ENCODE data around the gene CCDC59.
A peak's percentile ranks its signal among the peaks of the same experiment; 100 is the strongest.

Gene CCDC59

DNA sequence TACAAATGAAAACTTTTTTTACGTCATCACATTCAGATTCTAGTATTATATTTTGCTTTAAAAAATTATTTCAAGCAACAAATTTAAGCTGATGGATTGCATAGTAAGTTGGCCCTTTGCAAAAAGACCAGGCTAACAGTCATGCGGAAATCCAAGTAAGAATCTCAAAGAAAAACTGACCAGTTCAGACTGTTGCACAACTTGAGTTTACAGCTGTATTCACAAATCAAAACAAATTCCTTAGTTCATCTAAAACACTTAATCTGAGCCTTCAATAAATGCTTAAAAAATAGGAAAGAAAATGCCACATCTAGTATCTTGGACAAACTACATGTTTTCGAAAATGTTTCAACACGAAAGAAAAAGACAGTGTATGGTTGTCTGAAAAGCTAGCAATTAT is 847 bp downstream of the CCDC59 start:
- no peak for DNase-seq
- Mint-ChIP-seq H3K9me3 (peaks cover 7% of the 10 kb centered on the region), H3K4me1 (peaks cover 49% of the 10 kb centered on the region), H3K36me3 (ENCODE audit: low read depth) (peaks cover 57% of the 10 kb centered on the region), H3K4me3 (peak overlapping the region; percentile 99), H3K27me3 (peaks cover 2% of the 10 kb centered on the region), H3K27ac (peak overlapping the region; percentile 100)
- no peak for ATAC-seq

DNA sequence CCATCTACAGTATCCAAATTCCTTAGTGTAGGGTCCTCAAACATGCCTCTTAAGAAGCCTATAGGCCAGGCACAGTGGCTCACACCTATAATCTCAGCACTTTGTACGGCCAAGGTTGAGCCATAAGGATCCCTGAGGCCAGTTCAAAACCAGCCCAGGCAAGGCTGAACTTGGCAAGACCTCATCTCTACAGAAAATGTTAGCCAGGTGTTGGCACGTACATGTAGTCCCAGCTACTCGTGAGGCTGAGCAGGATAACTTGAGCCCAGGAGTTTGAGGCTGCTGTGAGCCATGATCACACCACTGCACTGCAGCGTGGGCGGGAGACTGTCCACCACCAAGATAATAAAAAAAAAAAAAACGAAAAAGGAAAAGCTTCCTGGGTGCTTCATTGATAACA is 6.8 kb downstream of the CCDC59 start:
- peaks cover 18% of the 10 kb centered on the region for H3K4me1 Mint-ChIP-seq
- H3K4me3 Mint-ChIP-seq: no peak overlapping the region
- H3K36me3 Mint-ChIP-seq (ENCODE audit: low read depth): peaks cover 48% of the 10 kb centered on the region
- no peak for DNase-seq
- H3K27ac Mint-ChIP-seq: no peak overlapping the region
- no peaks in the 10 kb centered on the region for H3K27me3 Mint-ChIP-seq
- no peaks in the 10 kb centered on the region for H3K9me3 Mint-ChIP-seq
- no peak for ATAC-seq

DNA sequence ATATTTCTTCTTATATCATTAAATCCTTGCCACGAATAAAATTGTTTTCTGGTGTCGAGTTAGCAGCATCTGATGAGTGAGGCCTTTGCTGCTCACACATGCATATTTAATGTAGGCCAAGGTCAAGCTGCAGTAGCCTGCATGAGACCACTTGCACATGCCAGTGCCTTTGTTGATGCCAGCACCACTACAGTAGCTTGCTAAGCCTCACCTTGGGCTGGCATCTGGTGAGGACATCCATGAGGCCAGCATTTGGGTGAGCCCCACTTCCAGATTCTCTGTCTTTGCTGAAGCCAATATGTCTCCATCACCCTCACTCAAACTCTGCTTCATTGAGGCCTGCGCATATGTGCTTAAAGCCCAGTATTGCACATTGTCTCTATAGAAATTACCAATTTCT is 8.0 kb downstream of the CCDC59 start:
- ATAC-seq (no peak), DNase-seq (no peak)
- Mint-ChIP-seq H3K4me1 (peaks cover 6% of the 10 kb centered on the region), H3K27ac (no peak overlapping the region), H3K4me3 (no peak overlapping the region), H3K27me3 (no peaks in the 10 kb centered on the region), H3K36me3 (ENCODE audit: low read depth) (peaks cover 35% of the 10 kb centered on the region), H3K9me3 (no peaks in the 10 kb centered on the region)

DNA sequence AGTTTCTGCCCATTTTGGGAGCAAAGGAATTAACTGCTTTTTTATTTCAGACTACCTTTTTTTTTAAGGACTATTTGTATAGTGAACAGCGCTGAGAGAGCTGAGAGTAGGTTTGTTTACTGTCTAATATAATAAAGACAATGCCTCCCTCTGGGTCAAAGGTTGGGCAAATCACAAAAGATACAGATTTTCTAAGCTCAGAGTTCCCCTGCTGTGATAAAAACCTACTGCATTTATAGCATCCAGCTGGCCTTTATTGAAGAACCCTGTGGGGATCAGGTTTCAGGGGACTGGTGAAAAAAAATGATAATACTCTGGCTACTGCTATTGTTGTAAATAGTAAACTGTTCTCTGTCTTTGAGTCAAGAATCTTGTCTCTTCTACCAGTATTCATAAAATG is 28.7 kb downstream of the CCDC59 start:
- no peak for DNase-seq
- no peaks in the 10 kb centered on the region for H3K36me3 Mint-ChIP-seq (ENCODE audit: low read depth)
- peaks cover 2% of the 10 kb centered on the region for H3K27me3 Mint-ChIP-seq

DNA sequence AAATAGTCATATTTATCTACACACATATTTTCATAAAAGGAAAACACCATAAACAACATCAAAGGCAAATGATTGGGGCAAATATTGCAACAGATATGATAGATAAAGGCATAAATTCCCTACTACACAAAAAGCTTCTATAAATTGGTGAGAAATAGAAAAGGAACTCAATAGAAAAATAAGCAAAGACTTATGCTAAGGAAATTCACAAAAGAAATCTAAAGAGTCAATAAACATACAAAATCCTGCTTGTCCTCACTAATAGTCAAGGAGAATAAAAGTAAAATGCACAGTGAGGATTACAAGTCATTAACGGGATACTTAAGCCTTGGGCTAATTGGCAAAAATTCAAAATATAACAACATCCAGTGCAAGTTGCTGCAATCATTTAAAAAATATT is 30.3 kb downstream of the CCDC59 start:
- Mint-ChIP-seq H3K27me3 (peaks cover 5% of the 10 kb centered on the region), H3K36me3 (ENCODE audit: low read depth) (no peaks in the 10 kb centered on the region), H3K4me3 (no peak overlapping the region), H3K27ac (no peak overlapping the region), H3K4me1 (no peaks in the 10 kb centered on the region), H3K9me3 (no peaks in the 10 kb centered on the region)
- no peak for DNase-seq
- ATAC-seq: no peak

More for the DNA sequence above, 28.7 kb downstream of the CCDC59 start:
- no peak for ATAC-seq
- Mint-ChIP-seq H3K4me3 (no peak overlapping the region), H3K27ac (no peak overlapping the region), H3K4me1 (no peaks in the 10 kb centered on the region), H3K9me3 (no peaks in the 10 kb centered on the region)

DNA sequence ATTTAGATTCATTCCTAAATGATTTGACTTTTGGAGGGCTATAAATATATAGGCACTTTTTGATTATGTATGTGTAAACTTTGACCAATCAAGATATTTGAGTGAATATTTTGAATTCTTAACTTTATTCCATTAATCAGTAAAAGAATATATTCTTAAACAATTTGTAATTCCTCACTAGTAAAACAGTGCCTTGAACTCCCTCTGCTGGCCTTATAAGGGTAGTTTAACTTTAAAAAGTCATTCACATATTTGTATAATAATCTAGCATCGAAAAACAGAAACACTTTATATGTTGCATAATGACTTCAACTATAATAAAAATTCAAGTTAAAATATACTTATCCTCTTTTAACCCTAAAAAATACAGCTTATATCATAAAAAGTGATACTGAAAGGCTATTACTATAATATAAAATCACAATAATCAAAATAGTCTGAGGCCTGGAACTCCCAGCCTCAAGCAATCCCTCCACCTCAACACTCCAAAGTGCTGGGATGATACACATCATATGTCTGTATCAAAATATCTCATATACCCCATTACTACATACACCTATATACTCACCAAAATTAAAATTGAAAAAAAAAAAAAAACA is 31.2 kb downstream of the CCDC59 start:
- DNase-seq: no peak
- Mint-ChIP-seq H3K27me3 (peaks cover 5% of the 10 kb centered on the region), H3K4me1 (no peaks in the 10 kb centered on the region), H3K27ac (no peak overlapping the region), H3K9me3 (no peaks in the 10 kb centered on the region), H3K36me3 (ENCODE audit: low read depth) (no peaks in the 10 kb centered on the region), H3K4me3 (no peak overlapping the region)
- ATAC-seq: no peak

DNA sequence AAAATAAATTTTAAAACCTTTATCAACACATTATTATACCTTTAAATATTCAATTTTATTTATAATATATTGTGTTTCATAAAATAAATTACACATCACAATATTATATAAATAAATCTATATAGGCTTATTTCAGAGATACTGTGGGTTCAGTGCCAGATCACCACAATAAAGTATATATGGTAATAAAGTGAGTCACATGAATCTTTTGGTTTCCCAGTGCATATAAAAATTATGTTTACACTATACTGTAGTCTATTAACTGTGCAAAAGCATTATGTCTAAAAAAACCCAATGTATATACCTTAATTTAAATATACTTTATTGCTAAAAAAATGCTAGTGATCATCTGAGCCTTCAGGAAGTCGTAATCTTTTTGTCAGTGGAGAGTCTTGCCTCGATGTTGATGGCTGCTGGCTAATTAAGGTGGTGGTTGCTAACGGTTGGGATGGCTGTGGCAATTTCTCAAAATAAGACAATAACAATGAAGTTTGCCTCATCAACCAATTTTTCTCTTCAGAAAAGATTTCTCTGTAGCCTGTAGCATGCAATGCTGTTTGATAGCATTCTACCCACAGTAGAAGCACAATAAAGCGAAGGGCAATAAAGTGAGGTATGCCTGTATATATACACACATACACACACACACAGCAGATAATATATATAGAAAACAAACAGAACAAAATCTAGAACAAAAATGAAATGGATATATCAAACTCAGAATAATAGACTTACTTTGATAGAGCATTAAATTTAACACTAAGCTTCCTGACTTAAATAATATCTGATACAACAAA is 32.4 kb downstream of the CCDC59 start:
- DNase-seq (no peak), ATAC-seq (no peak)
- no peaks in the 10 kb centered on the region for H3K4me1 Mint-ChIP-seq
- H3K4me3 Mint-ChIP-seq: no peak overlapping the region
- no peaks in the 10 kb centered on the region for H3K9me3 Mint-ChIP-seq
- H3K27ac Mint-ChIP-seq: no peak overlapping the region
- no peaks in the 10 kb centered on the region for H3K36me3 Mint-ChIP-seq (ENCODE audit: low read depth)
- peaks cover 5% of the 10 kb centered on the region for H3K27me3 Mint-ChIP-seq

DNA sequence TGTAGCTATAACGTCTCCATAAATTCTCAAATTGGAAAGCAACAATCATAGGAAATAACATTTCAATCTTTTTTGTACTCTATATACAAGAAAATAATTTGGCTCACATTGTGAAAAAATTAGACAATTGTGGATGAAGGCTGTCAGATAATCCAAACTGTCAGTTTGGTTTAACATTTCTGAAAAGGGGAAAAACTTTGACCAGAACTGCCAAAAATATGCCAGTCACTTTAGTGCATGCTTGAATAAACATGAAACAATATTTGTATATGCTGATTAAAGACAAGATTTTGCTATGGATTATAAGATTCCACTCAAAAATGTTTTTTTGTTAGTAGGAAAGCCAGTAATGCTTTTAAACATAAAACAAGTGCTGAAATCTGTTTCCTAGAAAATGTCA is 38.9 kb downstream of the CCDC59 start:
- Mint-ChIP-seq H3K27ac (no peak overlapping the region), H3K9me3 (no peaks in the 10 kb centered on the region), H3K36me3 (ENCODE audit: low read depth) (no peaks in the 10 kb centered on the region), H3K4me1 (no peaks in the 10 kb centered on the region), H3K27me3 (peaks cover 3% of the 10 kb centered on the region), H3K4me3 (no peak overlapping the region)
- DNase-seq: no peak
- ATAC-seq: no peak

DNA sequence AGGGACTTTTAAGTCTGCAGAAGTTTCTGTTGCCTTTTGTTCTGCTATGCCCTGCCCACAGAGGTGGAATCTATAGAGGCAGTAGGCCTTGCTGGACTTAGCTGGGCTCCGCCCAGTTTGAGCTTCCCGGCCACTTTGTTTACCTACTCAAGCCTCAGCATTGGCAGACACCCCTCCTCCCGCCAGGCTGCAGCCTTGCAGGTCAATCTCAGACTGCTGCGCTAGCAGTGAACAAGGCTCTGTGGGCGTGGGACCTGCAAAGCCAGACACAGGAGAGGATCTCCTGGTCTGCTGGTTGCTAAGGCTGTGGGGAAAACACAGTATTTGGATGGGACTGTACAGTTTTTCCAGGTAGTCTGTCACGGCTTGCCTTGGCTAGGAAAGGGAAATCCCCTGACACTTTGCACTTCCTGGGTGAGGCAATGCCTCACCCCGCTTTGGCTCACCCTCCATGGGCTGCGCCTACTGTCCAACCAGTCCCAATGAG is 43.7 kb downstream of the CCDC59 start:
- no peak for ATAC-seq
- no peaks in the 10 kb centered on the region for H3K36me3 Mint-ChIP-seq (ENCODE audit: low read depth)

More for the DNA sequence above, 43.7 kb downstream of the CCDC59 start:
- Mint-ChIP-seq H3K4me1 (no peaks in the 10 kb centered on the region), H3K27ac (no peak overlapping the region), H3K4me3 (no peak overlapping the region), H3K27me3 (peaks cover 2% of the 10 kb centered on the region), H3K9me3 (peaks cover 6% of the 10 kb centered on the region)
- DNase-seq: no peak
